HG03045 (cell line): ENCODE data around the gene AGAP3.

Source experiments
- ATAC-seq: cut with Tn5 transposase; IDR thresholded peaks from one replicate; pipeline ENCODE4 v1.9.1; 2021; ENCODE audit warnings: mild to moderate bottlenecking, moderate library complexity; ENCODE audit not compliant: unreplicated experiment

The AGAP3 gene

DNA sequence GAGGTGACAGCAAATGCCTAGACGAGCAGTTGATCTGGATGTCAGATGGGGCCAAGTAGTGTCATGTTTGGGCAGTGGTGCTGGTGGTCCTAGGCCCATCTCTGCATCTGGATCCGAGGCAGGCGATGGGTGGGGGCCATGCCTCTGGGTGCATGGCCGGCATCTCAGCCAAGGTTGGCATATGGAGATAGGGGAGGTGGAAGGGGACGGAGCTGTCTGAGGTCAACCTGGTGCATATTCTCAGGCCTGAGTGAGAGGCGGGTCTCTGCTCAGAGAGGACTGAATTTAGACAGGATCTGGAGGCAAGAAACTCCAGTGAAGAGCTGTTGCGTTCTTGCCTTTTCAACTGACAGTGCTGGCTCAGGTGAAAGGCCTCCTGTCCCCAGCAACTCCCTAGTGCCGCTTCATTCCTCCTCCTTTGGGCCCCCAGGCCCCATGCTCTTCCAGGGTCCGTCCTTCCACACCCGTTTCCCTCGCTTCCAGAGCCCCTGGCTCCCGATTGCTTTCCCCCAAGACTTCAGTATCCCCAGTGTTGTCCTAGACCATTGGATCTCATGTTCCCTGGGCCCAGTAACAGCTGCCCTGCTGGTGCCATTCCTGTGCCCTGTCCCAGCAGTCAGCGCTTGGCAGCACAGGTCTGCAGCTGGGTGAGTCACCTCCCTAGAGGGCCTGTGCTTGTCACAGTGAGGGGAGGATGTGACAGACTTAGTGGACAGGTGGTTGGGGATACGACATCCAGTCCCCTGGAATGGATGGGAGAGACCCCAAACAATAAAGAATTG lies 48.7 kb downstream of the AGAP3 start:
- ATAC-seq = no peak

- no peak for ATAC-seq
These were observed 49.2 kb downstream of the AGAP3 start for GRCh38 chr7:151135525-151135845.

DNA sequence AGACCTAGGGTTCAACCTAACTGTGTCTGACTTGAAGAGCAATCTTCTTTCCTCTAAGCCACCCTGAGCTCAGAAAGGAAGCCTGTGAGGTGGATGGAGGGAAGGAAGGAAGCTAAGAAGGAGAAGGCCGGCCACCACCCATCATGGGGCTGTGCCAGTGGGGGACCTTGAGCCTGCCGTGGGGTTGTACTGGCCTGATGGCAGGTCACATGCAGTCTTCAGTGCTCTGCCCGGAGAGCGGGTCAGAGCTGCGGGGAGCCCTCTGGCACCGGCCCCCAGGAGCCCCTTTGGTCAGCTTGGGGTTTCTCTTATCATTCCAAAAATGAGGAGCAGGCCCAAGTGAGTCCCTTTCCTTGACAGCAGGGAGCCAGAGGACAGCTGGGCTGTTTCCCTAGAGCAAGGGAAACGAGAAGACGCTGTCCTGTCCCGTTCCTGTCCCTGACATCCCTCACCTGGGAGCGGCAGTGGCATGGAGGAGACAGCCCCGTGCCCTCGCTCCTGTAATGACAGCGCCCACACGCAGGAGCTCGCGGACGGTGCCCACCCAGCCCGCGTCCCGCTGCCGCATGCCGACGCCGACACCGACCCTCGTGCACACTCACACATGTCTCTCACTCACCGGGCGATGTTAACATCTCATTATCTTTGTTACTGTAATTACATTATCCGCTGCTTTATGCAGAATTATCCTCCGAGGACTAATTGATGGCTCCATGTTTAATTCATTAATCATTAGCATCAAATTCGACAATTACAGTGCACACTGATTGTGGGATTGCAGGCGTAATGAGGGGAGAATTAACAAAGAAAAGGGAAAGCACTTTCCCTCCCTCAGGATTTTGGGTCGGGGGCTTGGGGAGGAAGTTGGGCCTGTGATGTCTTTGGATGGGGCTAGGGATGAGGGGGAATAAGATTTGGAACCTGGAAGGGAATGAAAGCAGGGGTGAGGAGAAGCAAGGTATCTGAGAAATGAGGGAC lies 49.9 kb downstream of the AGAP3 start:
- ATAC-seq = no peak

DNA sequence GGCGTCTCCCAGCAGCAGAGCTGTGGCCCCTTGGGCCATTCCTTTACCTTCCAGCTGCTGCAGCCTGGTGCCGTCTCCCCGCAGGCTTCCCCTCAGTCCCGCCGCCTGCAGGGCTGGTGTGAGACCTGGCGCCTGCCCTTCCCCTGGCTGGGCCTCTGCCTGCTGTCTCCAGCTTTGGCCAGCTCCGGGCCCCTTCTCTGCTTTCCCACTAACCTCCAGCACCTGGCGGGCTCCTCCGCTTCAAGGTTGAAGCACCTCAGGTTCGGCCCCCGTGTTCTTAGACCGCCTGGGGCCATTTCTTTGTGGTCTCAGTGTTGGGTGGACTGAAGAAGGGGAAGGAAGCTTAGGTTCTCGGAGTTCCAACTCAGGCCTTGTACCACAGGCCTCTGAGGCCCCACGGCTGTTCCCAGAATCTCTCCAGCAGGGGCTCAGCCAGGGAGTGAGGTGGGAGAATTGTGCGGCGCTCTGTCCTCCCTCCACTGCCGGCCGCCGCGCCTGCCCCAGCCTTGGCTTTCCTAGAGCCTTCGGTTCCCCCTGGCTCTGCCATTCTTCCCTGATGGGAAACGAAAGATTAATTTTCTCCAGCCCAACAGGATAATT lies 50.9 kb downstream of the AGAP3 start:
- no peak for ATAC-seq

- ATAC-seq = no peak
These were observed 51.5 kb downstream of the AGAP3 start for GRCh38 chr7:151137791-151138152.

GRCh38 chr7:151138153-151138851 lies 52.0 kb downstream of the AGAP3 start:
- ATAC-seq = no peak

DNA sequence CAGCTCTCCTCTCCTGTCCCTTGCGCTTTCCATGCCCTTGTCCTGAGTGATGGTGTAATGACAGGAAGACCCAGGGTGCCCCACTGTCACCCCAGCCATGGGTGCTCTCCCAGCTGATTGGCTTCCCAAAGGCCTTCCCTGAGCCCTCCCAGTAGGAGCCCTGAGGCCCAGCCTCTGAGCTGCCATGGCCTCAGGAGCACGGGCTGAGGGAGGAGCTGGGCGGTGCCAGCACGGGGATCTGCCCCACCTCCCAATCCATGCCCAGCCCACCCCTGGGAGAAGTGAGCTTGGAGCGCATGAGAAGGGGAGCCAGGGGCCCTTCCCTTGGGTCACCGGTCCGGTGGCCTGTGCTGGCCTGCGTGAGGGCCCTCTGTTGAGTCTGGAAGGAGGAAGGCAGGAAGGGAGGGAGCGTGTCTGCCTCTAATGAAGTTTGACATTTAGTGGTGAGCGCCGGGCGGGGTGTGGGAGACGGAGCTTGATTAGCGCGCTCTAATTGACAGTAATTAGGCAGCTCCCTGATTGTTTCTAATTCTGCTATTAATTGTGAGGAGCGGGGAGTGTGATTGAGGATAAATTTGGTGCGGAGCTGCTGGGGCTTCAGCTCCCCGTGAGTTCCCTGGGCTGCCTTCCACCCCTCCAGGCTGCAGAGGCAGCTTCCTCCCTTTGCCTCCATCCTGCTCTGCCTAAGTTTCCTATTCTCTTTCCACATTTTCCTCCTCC lies 53.0 kb downstream of the AGAP3 start:
- ATAC-seq = no peak

- ATAC-seq = no peak
These were observed 53.5 kb downstream of the AGAP3 start for GRCh38 chr7:151139791-151140190.

GRCh38 chr7:151140826-151141225 lies 54.6 kb downstream of the AGAP3 start:
- ATAC-seq = no peak

- ATAC-seq = no peak
These were observed 55.1 kb downstream of the AGAP3 start for GRCh38 chr7:151141311-151141854.

GRCh38 chr7:151141855-151142685 lies 55.8 kb downstream of the AGAP3 start:
- ATAC-seq = no peak

- no peak for ATAC-seq
These were observed 56.4 kb downstream of the AGAP3 start for GRCh38 chr7:151142686-151143040.

DNA sequence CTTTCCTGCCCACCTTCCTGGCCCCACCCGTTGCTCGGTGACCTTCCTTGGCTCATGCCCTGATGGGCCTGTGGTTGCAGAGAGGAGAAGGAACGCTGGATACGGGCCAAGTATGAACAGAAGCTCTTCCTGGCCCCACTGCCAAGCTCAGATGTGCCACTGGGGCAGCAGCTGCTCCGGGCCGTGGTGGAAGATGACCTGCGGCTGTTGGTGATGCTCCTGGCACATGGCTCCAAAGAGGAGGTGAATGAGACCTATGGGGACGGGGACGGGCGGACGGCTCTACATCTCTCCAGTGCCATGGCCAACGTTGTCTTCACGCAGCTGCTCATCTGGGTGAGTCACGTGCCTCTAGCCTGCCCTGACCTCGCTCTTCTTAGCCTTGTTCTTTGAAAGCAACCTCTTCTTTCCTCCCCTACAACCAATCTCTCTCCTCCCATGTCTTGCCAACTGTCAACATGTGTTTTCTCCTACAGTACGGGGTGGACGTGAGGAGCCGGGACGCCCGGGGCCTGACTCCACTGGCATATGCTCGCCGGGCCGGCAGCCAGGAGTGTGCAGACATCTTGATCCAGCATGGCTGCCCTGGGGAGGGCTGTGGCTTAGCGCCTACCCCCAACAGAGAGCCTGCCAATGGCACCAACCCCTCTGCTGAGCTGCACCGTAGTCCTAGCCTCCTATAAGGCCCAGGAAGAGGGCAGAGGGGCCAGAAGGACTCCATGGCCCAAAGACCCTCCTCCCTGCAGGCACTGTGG lies 57.2 kb downstream of the AGAP3 start:
- no peak for ATAC-seq

- no peak for ATAC-seq
These were observed 58.1 kb downstream of the AGAP3 start for GRCh38 chr7:151144387-151144786.

- no peak for ATAC-seq
These were observed 60.5 kb downstream of the AGAP3 start for GRCh38 chr7:151146761-151147160.

DNA sequence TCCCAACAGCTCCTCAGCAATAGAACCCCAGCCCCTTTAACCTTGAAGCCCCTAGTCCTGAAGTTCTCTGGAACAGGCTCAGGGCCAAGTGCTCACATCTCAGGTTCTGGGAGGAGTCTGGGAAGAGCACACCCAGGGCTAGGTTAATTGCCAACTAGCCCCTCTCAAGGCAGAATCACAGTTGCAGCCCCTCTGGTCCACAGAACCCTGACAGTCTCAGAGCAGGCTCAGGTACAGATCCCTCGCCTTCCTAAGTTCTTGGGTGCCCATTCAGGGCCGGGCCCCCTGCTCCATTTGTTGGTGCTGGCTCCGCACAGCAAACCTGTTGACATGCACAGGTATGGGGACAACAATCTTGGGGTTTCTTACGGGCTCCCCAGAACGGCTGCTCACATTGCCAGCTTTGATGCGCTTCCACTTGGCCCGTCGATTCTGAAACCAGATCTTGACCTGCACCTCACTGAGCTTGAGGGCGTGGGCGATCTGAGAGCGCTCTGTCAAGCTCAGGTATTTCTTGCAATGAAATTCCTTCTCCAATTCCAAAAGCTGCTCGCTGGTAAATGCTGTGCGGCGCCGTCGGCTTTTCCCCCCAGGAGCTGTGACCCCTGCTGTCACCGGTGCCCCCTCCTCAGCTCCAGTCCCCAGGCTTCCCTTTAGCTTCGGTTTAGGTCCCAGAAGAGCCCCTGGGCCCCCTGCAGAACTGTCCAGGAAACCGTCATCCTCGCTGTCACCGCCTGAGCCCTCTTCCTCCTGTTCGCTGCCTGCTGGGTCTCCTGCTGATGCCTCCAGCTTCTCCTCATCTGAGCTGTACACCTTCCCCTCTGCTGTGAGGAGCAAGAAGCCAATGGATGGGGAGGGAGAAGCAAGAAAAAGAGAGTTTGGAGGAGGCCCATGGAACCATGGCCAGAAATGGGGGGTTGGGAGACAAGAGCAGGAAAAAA lies 62.3 kb downstream of the AGAP3 start:
- ATAC-seq = no peak

- no peak for ATAC-seq
These were observed 64.1 kb downstream of the AGAP3 start for GRCh38 chr7:151150388-151150787.
